Suprapubic skin (tissue), 3 donors: ENCODE data around the gene B4GAT1.

Source experiments
- CTCF ChIP-seq, 2 donors: fragments of 200-600 bp in 1 of 2; fragments of 450-650 bp in 1 of 2; sonication (generic) in 1 of 2; IDR thresholded peaks; one replicate each; pipeline ENCODE4 v1.5.1; 2016 to 2019; ENCODE audit warnings: antibody characterized with exemption in 2 of 2, mild to moderate bottlenecking in 1 of 2, moderate library complexity in 1 of 2
- EP300 ChIP-seq: sonication (generic); formaldehyde crosslinking; IDR thresholded peaks from one replicate; pipeline ENCODE4 v1.6.1; 2017; ENCODE audit warnings: antibody characterized with exemption
- POLR2A ChIP-seq, 2 donors: fragments of 450-650 bp; IDR thresholded peaks; one replicate each; pipeline ENCODE4 v1.6.1; 2017; ENCODE audit warnings: antibody characterized with exemption in 2 of 2, mild to moderate bottlenecking in 2 of 2, moderate library complexity in 2 of 2

- no peak for TF ChIP-seq CTCF (IDR thresholded peaks at IDR 0.05)
- no peak for TF ChIP-seq POLR2A (IDR thresholded peaks at IDR 0.05)
- no peak for TF ChIP-seq EP300
Measured at GRCh38 chr11:66359662-66360087, 12.2 kb upstream of the B4GAT1 start.
